Measurements from ENCODE around the gene KRTCAP2.
"Not testable (repeated sequence)": the region's sequence is repeated elsewhere in the genome, so short reads cannot be mapped to it uniquely, and the experiment has no call there.

The KRTCAP2 gene

GRCh38 chr1:155167166-155168104 lies 5.7 kb downstream of the KRTCAP2 start:
- DNase-seq, result peak; percentile 84

- no peak for DNase-seq
Measured at GRCh38 chr1:155166471-155167165, 6.5 kb downstream of the KRTCAP2 start.

- no peak for DNase-seq
Measured at GRCh38 chr1:155166051-155166470, 7.0 kb downstream of the KRTCAP2 start.

GRCh38 chr1:155164625-155165024 lies 8.5 kb downstream of the KRTCAP2 start:
- DNase-seq, result not testable (repeated sequence)

- DNase-seq, result not testable (repeated sequence)
Measured at GRCh38 chr1:155163785-155164184, 9.3 kb downstream of the KRTCAP2 start.

- DNase-seq, result not testable (repeated sequence)
Measured at GRCh38 chr1:155162631-155163030, 10.5 kb downstream of the KRTCAP2 start.

- DNase-seq, result no peak
Measured at GRCh38 chr1:155160128-155160527, 13.0 kb downstream of the KRTCAP2 start.

- no peak for DNase-seq
Measured at GRCh38 chr1:155158991-155159390, 14.1 kb downstream of the KRTCAP2 start.

GRCh38 chr1:155155996-155156643 lies 17.0 kb downstream of the KRTCAP2 start:
- not testable (repeated sequence) for DNase-seq

GRCh38 chr1:155145491-155145890 lies 27.6 kb downstream of the KRTCAP2 start:
- no peak for DNase-seq

GRCh38 chr1:155141749-155142148 lies 31.4 kb downstream of the KRTCAP2 start:
- no peak for DNase-seq

- no peak for DNase-seq
Measured at GRCh38 chr1:155140630-155140953, 32.5 kb downstream of the KRTCAP2 start.

GRCh38 chr1:155139895-155140629 lies 33.0 kb downstream of the KRTCAP2 start, which contains the start of gene DPM3:
DPM3 (minus strand) TSS chr1:155140531; CDS start chr1:155140240, 291 bp downstream.
- DNase-seq, result peak; percentile 91

- DNase-seq, result no peak
Measured at GRCh38 chr1:155137154-155137949, 35.8 kb downstream of the KRTCAP2 start.

- peak; percentile 8 for DNase-seq
Measured at GRCh38 chr1:155136748-155137147, 36.4 kb downstream of the KRTCAP2 start.

GRCh38 chr1:155135415-155136028 lies 37.6 kb downstream of the KRTCAP2 start, which contains the start of gene SLC50A1:
SLC50A1 (plus strand) TSS chr1:155135852; CDS start chr1:155135912, 60 bp downstream.
- peak; percentile 92 for DNase-seq

GRCh38 chr1:155134880-155135414 lies 38.2 kb downstream of the KRTCAP2 start:
- DNase-seq, result peak; percentile 82

GRCh38 chr1:155134322-155134721 lies 38.8 kb downstream of the KRTCAP2 start:
- DNase-seq, result no peak

GRCh38 chr1:155133799-155134281 lies 39.3 kb downstream of the KRTCAP2 start:
- no peak for DNase-seq

- no peak for DNase-seq
Measured at GRCh38 chr1:155131856-155132255, 41.2 kb downstream of the KRTCAP2 start.

- DNase-seq, result no peak
Measured at GRCh38 chr1:155131285-155131684, 41.8 kb downstream of the KRTCAP2 start.
